NT2/D1 (cell line): ENCODE results near the gene GLCE.

Experiments
- SUZ12 ChIP-seq: IDR thresholded peaks from 2 replicates; pipeline ENCODE4 v1.6.1; 2011; ENCODE audit not compliant: insufficient read length, insufficient read depth; ENCODE audit errors: extremely low read depth
- ZNF274 ChIP-seq: IDR thresholded peaks from 2 replicates; pipeline ENCODE4 v1.6.1; 2011; ENCODE audit warnings: mild to moderate bottlenecking, low read depth, low read length

- TF ChIP-seq SUZ12, result no peak
- TF ChIP-seq ZNF274, result no peak
Observed at GRCh38 chr15:69232144-69232543, 71.7 kb downstream of the GLCE start.
